Neural progenitor cell (in vitro differentiated cells): ENCODE measurements around the gene TMEM214. TPM values are rescaled to one million over a fixed set of nuclear protein-coding genes. Genes with fewer than 3 reads are reported as not detected.

ENCODE experiments used
- DNase-seq: peaks from one replicate; pipeline ENCODE4 v3.0.0-alpha.2; 2016; ENCODE audit warnings: low spot score
- H2AFZ ChIP-seq: fragments of 200-600 bp; sonication (generic); replicated peaks from 2 replicates; pipeline ENCODE4 v1.6.1; 2016; ENCODE audit warnings: antibody characterized with exemption
- H3F3A ChIP-seq: fragments of 200-600 bp; sonication (generic); 2 replicates; pipeline ENCODE4 v1.6.1; 2016; ENCODE audit warnings: antibody characterized with exemption, low read depth
- H3K27ac ChIP-seq: fragments of 200-600 bp; sonication (generic); 2 replicates; pipeline ENCODE4 v1.5.1; 2016; ENCODE audit warnings: mild to moderate bottlenecking
- H3K27me3 ChIP-seq: fragments of 200-600 bp; sonication (generic); 2 replicates; pipeline ENCODE4 v1.6.1; 2016; ENCODE audit warnings: mild to moderate bottlenecking, moderate library complexity
- H3K36me3 ChIP-seq: fragments of 200-600 bp; sonication (generic); 2 replicates; pipeline ENCODE4 v1.5.1; 2016
- H3K4me1 ChIP-seq: fragments of 200-600 bp; sonication (generic); 2 replicates; pipeline ENCODE4 v1.6.1; 2016; ENCODE audit warnings: mixed run types
- H3K4me2 ChIP-seq: fragments of 200-600 bp; sonication (generic); 2 replicates; pipeline ENCODE4 v1.6.1; 2016
- H3K4me3 ChIP-seq: fragments of 200-600 bp; sonication (generic); 2 replicates; pipeline ENCODE4 v1.5.1; 2016
- H3K79me2 ChIP-seq: fragments of 200-600 bp; sonication (generic); 2 replicates; pipeline ENCODE4 v1.6.1; 2016; ENCODE audit warnings: low read depth
- H3K9ac ChIP-seq: fragments of 200-600 bp; sonication (generic); 2 replicates; pipeline ENCODE4 v1.6.1; 2016
- H3K9me3 ChIP-seq: fragments of 200-600 bp; sonication (generic); 2 replicates; pipeline ENCODE4 v1.5.1; 2016; ENCODE audit warnings: low read depth
- H4K20me1 ChIP-seq: fragments of 200-600 bp; sonication (generic); 2 replicates; pipeline ENCODE4 v1.6.1; 2016; ENCODE audit warnings: low read depth
- H3K27ac Mint-ChIP-seq: 3 replicates; pipeline ENCODE4 v1.8.0; 2021; ENCODE audit warnings: mixed read lengths
- H3K27me3 Mint-ChIP-seq: 2 replicates; pipeline ENCODE4 v1.8.0; 2022; ENCODE audit warnings: low read depth, mild to moderate bottlenecking, inconsistent platforms, moderate library complexity, mixed read lengths; ENCODE audit not compliant: insufficient read depth
- H3K36me3 Mint-ChIP-seq: 3 replicates; pipeline ENCODE4 v1.8.0; 2021; ENCODE audit warnings: mixed read lengths
- H3K4me1 Mint-ChIP-seq: 3 replicates; pipeline ENCODE4 v1.8.0; 2021; ENCODE audit warnings: mixed read lengths
- H3K4me3 Mint-ChIP-seq: 3 replicates; pipeline ENCODE4 v1.8.0; 2021; ENCODE audit warnings: mild to moderate bottlenecking, moderate library complexity, mixed read lengths
- H3K9me3 Mint-ChIP-seq: 3 replicates; pipeline ENCODE4 v1.8.0; 2020; ENCODE audit warnings: mixed read lengths
- EZH2 ChIP-seq: fragments of 200-600 bp; sonication (generic); IDR thresholded peaks from 2 replicates; pipeline ENCODE4 v1.6.1; 2017; ENCODE audit warnings: antibody characterized with exemption, mild to moderate bottlenecking, moderate library complexity
- EZH2phosphoT487 ChIP-seq: fragments of 200-600 bp; sonication (generic); IDR thresholded peaks from 2 replicates; pipeline ENCODE4 v1.6.1; 2017; ENCODE audit warnings: antibody characterized with exemption
- total RNA-seq: library from RNA; depleted of rRNA; stranded (reverse); fragments of >200 nt; gene quantifications from 2 replicates; pipeline ENCODE4 v1.2.3, GENCODE V29; 2015; ENCODE audit warnings: low replicate concordance
- TF ChIP-seq, protein P1 (sequence below): fragments of 200-600 bp; sonication (generic); IDR thresholded peaks from 2 replicates; pipeline ENCODE4 v1.5.1; 2017; ENCODE audit warnings: antibody characterized with exemption, mild to moderate bottlenecking

TMEM214 gene
- total RNA-seq, 1 donor from 2014 or later: 18.1 TPM

DNA sequence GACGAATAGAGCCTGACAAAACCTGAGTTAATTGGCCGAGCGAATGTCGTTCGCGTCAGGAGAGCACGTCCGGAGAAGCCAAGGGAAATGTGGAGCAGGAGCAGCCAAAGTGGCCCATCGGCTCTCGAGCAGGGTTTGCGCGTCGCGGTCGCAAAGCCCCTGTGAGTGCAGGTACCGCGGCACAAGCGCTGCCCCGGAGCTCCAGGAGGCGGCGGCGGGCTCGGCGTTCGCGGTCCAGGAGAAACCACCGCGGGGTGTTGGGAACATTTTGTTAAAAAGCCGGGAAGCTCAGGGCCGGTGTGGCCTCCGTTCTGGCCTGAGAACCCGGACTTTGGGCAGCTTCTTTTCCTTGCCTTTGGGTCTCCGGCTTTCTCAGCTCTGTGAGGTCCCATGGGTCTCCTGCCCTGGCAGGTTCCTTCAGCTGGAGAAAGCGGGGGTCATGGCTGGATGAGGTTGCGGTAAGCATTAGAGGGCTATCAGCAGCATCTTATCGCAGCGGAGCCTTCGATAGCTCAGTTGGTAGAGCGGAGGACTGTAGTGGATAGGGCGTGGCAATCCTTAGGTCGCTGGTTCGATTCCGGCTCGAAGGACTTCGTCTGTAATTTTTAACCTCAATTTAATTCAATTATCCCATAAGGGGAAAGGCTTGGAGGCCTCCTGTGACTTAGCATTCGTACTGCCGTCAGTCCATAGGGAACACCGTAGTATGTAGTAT is 17.7 kb downstream of the TMEM214 start:
- TF ChIP-seq EZH2phosphoT487: no peak
- TF ChIP-seq, protein P1, sequence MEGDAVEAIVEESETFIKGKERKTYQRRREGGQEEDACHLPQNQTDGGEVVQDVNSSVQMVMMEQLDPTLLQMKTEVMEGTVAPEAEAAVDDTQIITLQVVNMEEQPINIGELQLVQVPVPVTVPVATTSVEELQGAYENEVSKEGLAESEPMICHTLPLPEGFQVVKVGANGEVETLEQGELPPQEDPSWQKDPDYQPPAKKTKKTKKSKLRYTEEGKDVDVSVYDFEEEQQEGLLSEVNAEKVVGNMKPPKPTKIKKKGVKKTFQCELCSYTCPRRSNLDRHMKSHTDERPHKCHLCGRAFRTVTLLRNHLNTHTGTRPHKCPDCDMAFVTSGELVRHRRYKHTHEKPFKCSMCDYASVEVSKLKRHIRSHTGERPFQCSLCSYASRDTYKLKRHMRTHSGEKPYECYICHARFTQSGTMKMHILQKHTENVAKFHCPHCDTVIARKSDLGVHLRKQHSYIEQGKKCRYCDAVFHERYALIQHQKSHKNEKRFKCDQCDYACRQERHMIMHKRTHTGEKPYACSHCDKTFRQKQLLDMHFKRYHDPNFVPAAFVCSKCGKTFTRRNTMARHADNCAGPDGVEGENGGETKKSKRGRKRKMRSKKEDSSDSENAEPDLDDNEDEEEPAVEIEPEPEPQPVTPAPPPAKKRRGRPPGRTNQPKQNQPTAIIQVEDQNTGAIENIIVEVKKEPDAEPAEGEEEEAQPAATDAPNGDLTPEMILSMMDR: peak; percentile 40
- TF ChIP-seq EZH2: peak; percentile 35
- Histone ChIP-seq H2AFZ (peak overlapping the region; percentile 89), H3K36me3 (no peaks in the 10 kb centered on the region), H3K9ac (no peak overlapping the region), H3K4me3 (peak overlapping the region; percentile 75), H3K4me2 (peak overlapping the region; percentile 88), H3K9me3 (no peaks in the 10 kb centered on the region), H3K27ac (peak overlapping the region; percentile 72), H3F3A (peaks cover 34% of the 10 kb centered on the region), H4K20me1 (no peaks in the 10 kb centered on the region), H3K79me2 (peaks cover 3% of the 10 kb centered on the region), H3K27me3 (no peaks in the 10 kb centered on the region), H3K4me1 (peaks cover 5% of the 10 kb centered on the region)
- Mint-ChIP-seq H3K27me3 (peaks cover 20% of the 10 kb centered on the region), H3K4me1 (peaks cover 32% of the 10 kb centered on the region), H3K36me3 (peaks cover 28% of the 10 kb centered on the region), H3K9me3 (peaks cover 19% of the 10 kb centered on the region), H3K27ac (peak overlapping the region; percentile 100), H3K4me3 (peak overlapping the region; percentile 98)
- peak; percentile 94 for DNase-seq

GRCh38 chr2:27050996-27051901 is 18.5 kb downstream of the TMEM214 start, which contains the start of gene AGBL5:
Gene AGBL5, plus strand, starts transcription at chr2:27051668. Its CDS starts 1,291 bp downstream, at chr2:27052959.
- Mint-ChIP-seq H3K9me3 (peaks cover 19% of the 10 kb centered on the region), H3K4me3 (peak within 1 kb of the TSS; percentile 98), H3K27ac (peak within 1 kb of the TSS; percentile 100), H3K27me3 (peaks cover 22% of the 10 kb centered on the region), H3K36me3 (peaks cover 31% of the 10 kb centered on the region), H3K4me1 (peaks cover 32% of the 10 kb centered on the region)
- Histone ChIP-seq H3K4me3 (peak within 1 kb of the TSS; percentile 75), H3K9me3 (no peaks in the 10 kb centered on the region), H3K36me3 (no peaks in the 10 kb centered on the region), H3K27ac (peak within 1 kb of the TSS; percentile 72), H2AFZ (peak within 1 kb of the TSS; percentile 92), H3F3A (peaks cover 34% of the 10 kb centered on the region), H3K9ac (peak within 1 kb of the TSS; percentile 63), H3K79me2 (peaks cover 3% of the 10 kb centered on the region), H3K4me2 (peak within 1 kb of the TSS; percentile 88), H4K20me1 (no peaks in the 10 kb centered on the region), H3K27me3 (no peaks in the 10 kb centered on the region), H3K4me1 (peaks cover 5% of the 10 kb centered on the region)
- no peak for TF ChIP-seq EZH2
- TF ChIP-seq, protein P1: no peak
- no peak for TF ChIP-seq EZH2phosphoT487
- peak; percentile 93 for DNase-seq

- H3K27me3 Mint-ChIP-seq: peaks cover 22% of the 10 kb centered on the region
- H3K9me3 Mint-ChIP-seq: peaks cover 19% of the 10 kb centered on the region
Measured at GRCh38 chr2:27051902-27052645, 19.3 kb downstream of the TMEM214 start.

More at GRCh38 chr2:27051902-27052645, 19.3 kb downstream of the TMEM214 start:
- Histone ChIP-seq H3K79me2 (peaks cover 3% of the 10 kb centered on the region), H3K4me2 (peak overlapping the region; percentile 88), H3K9ac (peak overlapping the region; percentile 63), H3K27ac (no peak overlapping the region), H3K9me3 (no peaks in the 10 kb centered on the region), H3K27me3 (no peaks in the 10 kb centered on the region), H3K36me3 (no peaks in the 10 kb centered on the region), H3F3A (peaks cover 34% of the 10 kb centered on the region), H3K4me3 (peak overlapping the region; percentile 75), H4K20me1 (no peaks in the 10 kb centered on the region), H2AFZ (peak overlapping the region; percentile 92), H3K4me1 (peaks cover 5% of the 10 kb centered on the region)
- Mint-ChIP-seq H3K27ac (peak overlapping the region; percentile 82), H3K4me1 (peaks cover 32% of the 10 kb centered on the region), H3K36me3 (peaks cover 33% of the 10 kb centered on the region), H3K4me3 (peak overlapping the region; percentile 92)
- TF ChIP-seq EZH2phosphoT487: no peak
- TF ChIP-seq, protein P1: no peak
- TF ChIP-seq EZH2: no peak
- peak; percentile 45 for DNase-seq
